Smooth muscle cell (in vitro differentiated cells): Measurements from ENCODE around the gene OSGIN1. TPM values are rescaled to one million over a fixed set of nuclear protein-coding genes. Genes with fewer than 3 reads are reported as not detected.

Source experiments
- DNase-seq: peaks from one replicate; lab custom pipeline; 2025; ENCODE audit not compliant: unreplicated experiment; lab: John Stamatoyannopoulos, UW
- H2AFZ ChIP-seq: fragments of 200-600 bp; sonication (generic); 2 replicates; pipeline ENCODE4 v1.6.0; 2016; ENCODE audit warnings: antibody characterized with exemption, low read depth, mild to moderate bottlenecking
- H3F3A ChIP-seq: fragments of 200-600 bp; sonication (generic); 2 replicates; pipeline ENCODE4 v1.6.0; 2017; ENCODE audit warnings: antibody characterized with exemption, low read depth
- H3K27ac ChIP-seq: fragments of 200-600 bp; sonication (generic); 2 replicates; pipeline ENCODE4 v1.5.1; 2016; ENCODE audit warnings: low read depth, mild to moderate bottlenecking
- H3K27me3 ChIP-seq: fragments of 200-600 bp; sonication (generic); 2 replicates; pipeline ENCODE4 v1.6.1; 2016; ENCODE audit warnings: low read depth, mild to moderate bottlenecking
- H3K36me3 ChIP-seq: fragments of 200-600 bp; sonication (generic); 2 replicates; pipeline ENCODE4 v1.5.1; 2016; ENCODE audit warnings: low read depth
- H3K4me1 ChIP-seq: fragments of 200-600 bp; sonication (generic); 2 replicates; pipeline ENCODE4 v1.5.1; 2016; ENCODE audit warnings: low read depth
- H3K4me2 ChIP-seq: fragments of 200-600 bp; sonication (generic); 2 replicates; pipeline ENCODE4 v1.6.0; 2016; ENCODE audit warnings: mild to moderate bottlenecking
- H3K4me3 ChIP-seq: fragments of 200-600 bp; sonication (generic); 2 replicates; pipeline ENCODE4 v1.5.1; 2016; ENCODE audit warnings: mild to moderate bottlenecking
- H3K79me2 ChIP-seq: fragments of 200-600 bp; sonication (generic); 2 replicates; pipeline ENCODE4 v1.6.0; 2016; ENCODE audit warnings: low read depth, mild to moderate bottlenecking
- H3K9ac ChIP-seq: fragments of 200-600 bp; sonication (generic); 2 replicates; pipeline ENCODE4 v1.6.0; 2016; ENCODE audit warnings: low read depth
- H3K9me3 ChIP-seq: fragments of 200-600 bp; sonication (generic); replicated peaks from 2 replicates; pipeline ENCODE4 v1.5.1; 2016; ENCODE audit warnings: low read depth
- H4K20me1 ChIP-seq: fragments of 200-600 bp; sonication (generic); 2 replicates; pipeline ENCODE4 v1.6.0; 2016; ENCODE audit warnings: low read depth
- CTCF ChIP-seq: fragments of 200-600 bp; sonication (generic); IDR thresholded peaks from 2 replicates; pipeline ENCODE4 v1.5.1; 2017; ENCODE audit warnings: borderline replicate concordance, mild to moderate bottlenecking, antibody characterized with exemption; ENCODE audit not compliant: insufficient read depth, poor library complexity, severe bottlenecking
- WGBS: methylation state at CpG from one replicate; pipeline ENCODE4 v1.1.7; 2016; ENCODE audit warnings: low lambda C conversion rate; 5-methylcytosine and 5-hydroxymethylcytosine counted together
- polyA plus RNA-seq: library from polyadenylated mRNA; unstranded; fragments of >200 nt; fragmentation: Nextera tagmentation; extraction: Ambion mirVana; gene quantifications from 2 replicates; pipeline ENCODE4 v1.2.1, GENCODE V29; 2016
- total RNA-seq: library from RNA; depleted of rRNA; stranded (reverse); fragments of >200 nt; gene quantifications from 2 replicates; pipeline ENCODE4 v1.2.3, GENCODE V29; 2014

The OSGIN1 gene
- total and polyA plus RNA-seq, 2 experiments from 2014 or later: 8.9 to 12.4 TPM

GRCh38 chr16:83912519-83913244 is 40.4 kb upstream of the OSGIN1 start:
- H4K20me1 ChIP-seq: no peaks in the 10 kb centered on the region
- H3K27me3 ChIP-seq: no peaks in the 10 kb centered on the region
- H3K4me2 ChIP-seq: no peak overlapping the region
- H3K4me3 ChIP-seq: no peak overlapping the region
- H3K4me1 ChIP-seq: peaks cover 10% of the 10 kb centered on the region
- H3K27ac ChIP-seq: no peak overlapping the region
- H2AFZ ChIP-seq: no peak overlapping the region
- H3K9me3 ChIP-seq: no peaks in the 10 kb centered on the region
- no peaks in the 10 kb centered on the region for H3K79me2 ChIP-seq
- 93% methylated on average over 12 of the region's 12 CpGs for WGBS
- DNase-seq: no peak
- no peak overlapping the region for H3K9ac ChIP-seq
- H3F3A ChIP-seq: no peaks in the 10 kb centered on the region
- peaks cover 6% of the 10 kb centered on the region for H3K36me3 ChIP-seq
- TF ChIP-seq CTCF: no peak

- H4K20me1 ChIP-seq: no peaks in the 10 kb centered on the region
- no peaks in the 10 kb centered on the region for H3K27me3 ChIP-seq
- no peaks in the 10 kb centered on the region for H3K79me2 ChIP-seq
- H3K9ac ChIP-seq: no peak overlapping the region
- peaks cover 6% of the 10 kb centered on the region for H3K36me3 ChIP-seq
- no peak for DNase-seq
- no peak overlapping the region for H3K4me2 ChIP-seq
- no peak overlapping the region for H2AFZ ChIP-seq
- peaks cover 10% of the 10 kb centered on the region for H3K4me1 ChIP-seq
- H3K9me3 ChIP-seq: no peaks in the 10 kb centered on the region
- no peak for TF ChIP-seq CTCF
- no peak overlapping the region for H3K4me3 ChIP-seq
- no peaks in the 10 kb centered on the region for H3F3A ChIP-seq
- no peak overlapping the region for H3K27ac ChIP-seq
- 91% methylated on average over 15 of the region's 15 CpGs for WGBS
These were observed 39.8 kb upstream of the OSGIN1 start for GRCh38 chr16:83913245-83913633.

GRCh38 chr16:83914091-83914710 is 38.8 kb upstream of the OSGIN1 start:
- Histone ChIP-seq H3K36me3 (peaks cover 6% of the 10 kb centered on the region), H2AFZ (no peak overlapping the region), H3K9ac (no peak overlapping the region), H4K20me1 (no peaks in the 10 kb centered on the region), H3K4me1 (peaks cover 10% of the 10 kb centered on the region), H3K79me2 (no peaks in the 10 kb centered on the region), H3F3A (no peaks in the 10 kb centered on the region), H3K4me3 (no peak overlapping the region), H3K4me2 (no peak overlapping the region), H3K9me3 (no peaks in the 10 kb centered on the region), H3K27ac (no peak overlapping the region), H3K27me3 (no peaks in the 10 kb centered on the region)
- 97% methylated on average over 21 of the region's 21 CpGs for WGBS
- TF ChIP-seq CTCF: no peak
- no peak for DNase-seq

- H3K79me2 ChIP-seq: no peaks in the 10 kb centered on the region
- H2AFZ ChIP-seq: no peak overlapping the region
- H3K27me3 ChIP-seq: no peaks in the 10 kb centered on the region
- no peaks in the 10 kb centered on the region for H3K9me3 ChIP-seq
- no peak for TF ChIP-seq CTCF
- H3K4me3 ChIP-seq: no peak overlapping the region
- H3K4me2 ChIP-seq: no peak overlapping the region
- no peaks in the 10 kb centered on the region for H4K20me1 ChIP-seq
- peaks cover 2% of the 10 kb centered on the region for H3K36me3 ChIP-seq
- DNase-seq: no peak
- no peak overlapping the region for H3K27ac ChIP-seq
- H3K9ac ChIP-seq: no peak overlapping the region
- peaks cover 10% of the 10 kb centered on the region for H3K4me1 ChIP-seq
- 97% methylated on average over 22 of the region's 22 CpGs for WGBS
- no peaks in the 10 kb centered on the region for H3F3A ChIP-seq
These were observed 38.0 kb upstream of the OSGIN1 start for GRCh38 chr16:83915081-83915480.
